ENCODE measurements around the gene HOXA10.

DNA sequence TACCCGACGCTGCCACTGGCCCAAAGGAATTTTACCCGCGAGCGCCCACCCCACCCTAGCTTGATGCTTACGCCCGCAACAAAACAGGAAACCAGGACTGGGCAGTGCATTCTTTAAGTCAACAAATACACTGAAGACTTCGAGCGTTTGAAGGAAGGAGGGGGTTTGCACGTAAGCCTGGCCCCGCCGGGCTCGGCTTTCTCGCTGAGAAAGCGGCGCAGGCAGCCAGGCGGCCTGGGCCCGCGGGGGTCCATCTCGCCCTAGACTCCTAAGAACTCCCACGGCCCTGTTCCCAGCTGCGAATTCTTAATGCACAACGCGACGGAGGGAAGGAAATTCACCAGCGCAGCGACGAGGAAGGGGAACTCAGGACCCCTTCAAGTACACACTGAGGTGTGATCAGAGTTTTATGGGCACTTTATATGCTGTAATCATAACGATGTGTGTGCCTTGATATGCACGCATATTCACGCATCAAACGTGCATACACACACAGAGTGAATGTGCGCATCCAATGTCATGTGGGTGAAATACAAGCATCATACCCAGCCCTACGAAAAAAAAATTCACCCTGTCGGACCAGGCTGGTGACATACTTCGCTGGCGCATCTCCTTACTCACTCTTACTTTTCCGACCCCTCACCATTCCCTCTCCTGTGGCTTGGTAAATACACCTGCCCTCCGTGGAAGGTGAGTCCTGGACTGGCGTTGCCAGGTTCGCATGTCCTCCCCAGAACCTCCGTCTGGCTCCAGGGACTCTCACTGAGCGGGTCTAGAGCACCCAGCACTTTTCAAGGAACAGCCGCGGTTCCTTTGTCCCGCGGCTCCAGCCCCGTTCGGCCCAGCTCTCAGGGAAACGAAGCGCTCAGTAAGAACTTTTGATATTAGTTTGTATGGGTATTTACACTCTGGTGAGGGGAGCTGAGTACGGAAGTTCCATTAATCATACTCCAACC lies 31.5 kb upstream of the HOXA10 start:
- TF ChIP-seq, protein P1, sequence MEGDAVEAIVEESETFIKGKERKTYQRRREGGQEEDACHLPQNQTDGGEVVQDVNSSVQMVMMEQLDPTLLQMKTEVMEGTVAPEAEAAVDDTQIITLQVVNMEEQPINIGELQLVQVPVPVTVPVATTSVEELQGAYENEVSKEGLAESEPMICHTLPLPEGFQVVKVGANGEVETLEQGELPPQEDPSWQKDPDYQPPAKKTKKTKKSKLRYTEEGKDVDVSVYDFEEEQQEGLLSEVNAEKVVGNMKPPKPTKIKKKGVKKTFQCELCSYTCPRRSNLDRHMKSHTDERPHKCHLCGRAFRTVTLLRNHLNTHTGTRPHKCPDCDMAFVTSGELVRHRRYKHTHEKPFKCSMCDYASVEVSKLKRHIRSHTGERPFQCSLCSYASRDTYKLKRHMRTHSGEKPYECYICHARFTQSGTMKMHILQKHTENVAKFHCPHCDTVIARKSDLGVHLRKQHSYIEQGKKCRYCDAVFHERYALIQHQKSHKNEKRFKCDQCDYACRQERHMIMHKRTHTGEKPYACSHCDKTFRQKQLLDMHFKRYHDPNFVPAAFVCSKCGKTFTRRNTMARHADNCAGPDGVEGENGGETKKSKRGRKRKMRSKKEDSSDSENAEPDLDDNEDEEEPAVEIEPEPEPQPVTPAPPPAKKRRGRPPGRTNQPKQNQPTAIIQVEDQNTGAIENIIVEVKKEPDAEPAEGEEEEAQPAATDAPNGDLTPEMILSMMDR (conservative IDR thresholded peaks at IDR 0.05; ENCODE audit: low read depth, low read length) = no peak
- peak; percentile 97 for TF ChIP-seq EZH2 (IDR thresholded peaks at IDR 0.05; ENCODE audit: borderline replicate concordance, low read depth, low read length, poor library complexity, severe bottlenecking)
